Ishikawa (cell line): ENCODE measurements around the gene TTN.

ENCODE experiments used
- CEBPB ChIP-seq: IDR thresholded peaks from 2 replicates; pipeline ENCODE4 v1.6.1; 2012
- TCF12 ChIP-seq: IDR thresholded peaks from 2 replicates; pipeline ENCODE4 v1.6.1; 2012; ENCODE audit warnings: low read depth
- TF ChIP-seq, protein P1 (sequence below): IDR thresholded peaks from 2 replicates; pipeline ENCODE4 v1.6.1; 2012

DNA sequence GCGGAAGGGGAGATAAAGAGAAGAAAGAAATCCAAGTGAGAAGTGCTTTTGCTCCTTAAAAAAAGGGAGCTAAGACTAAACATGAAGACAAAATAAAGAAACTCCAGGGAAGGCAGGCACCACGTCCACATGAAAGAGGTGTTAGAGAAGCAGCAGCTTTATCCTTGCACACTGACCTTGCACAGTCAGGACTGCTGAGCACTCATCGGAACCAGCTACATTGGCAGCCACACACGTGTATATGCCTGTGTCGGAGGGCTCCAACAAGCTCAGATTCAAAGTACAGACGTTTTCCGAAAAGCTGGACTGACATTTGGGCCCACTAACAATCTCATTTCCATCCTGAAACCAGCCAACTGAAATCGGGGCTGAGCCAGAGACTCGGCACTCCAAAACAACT, 88.2 kb downstream of the TTN start:
- TF ChIP-seq TCF12 = no peak
- TF ChIP-seq, protein P1, sequence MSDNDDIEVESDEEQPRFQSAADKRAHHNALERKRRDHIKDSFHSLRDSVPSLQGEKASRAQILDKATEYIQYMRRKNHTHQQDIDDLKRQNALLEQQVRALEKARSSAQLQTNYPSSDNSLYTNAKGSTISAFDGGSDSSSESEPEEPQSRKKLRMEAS = no peak
- TF ChIP-seq CEBPB = no peak
